SK-N-DZ (cell line): ENCODE data around the gene KCNE3.

Experiments used
- DNase-seq: peaks from one replicate; pipeline ENCODE4 v3.0.0-alpha.2; 2015; ENCODE audit warnings: low spot score

KCNE3 gene

DNA sequence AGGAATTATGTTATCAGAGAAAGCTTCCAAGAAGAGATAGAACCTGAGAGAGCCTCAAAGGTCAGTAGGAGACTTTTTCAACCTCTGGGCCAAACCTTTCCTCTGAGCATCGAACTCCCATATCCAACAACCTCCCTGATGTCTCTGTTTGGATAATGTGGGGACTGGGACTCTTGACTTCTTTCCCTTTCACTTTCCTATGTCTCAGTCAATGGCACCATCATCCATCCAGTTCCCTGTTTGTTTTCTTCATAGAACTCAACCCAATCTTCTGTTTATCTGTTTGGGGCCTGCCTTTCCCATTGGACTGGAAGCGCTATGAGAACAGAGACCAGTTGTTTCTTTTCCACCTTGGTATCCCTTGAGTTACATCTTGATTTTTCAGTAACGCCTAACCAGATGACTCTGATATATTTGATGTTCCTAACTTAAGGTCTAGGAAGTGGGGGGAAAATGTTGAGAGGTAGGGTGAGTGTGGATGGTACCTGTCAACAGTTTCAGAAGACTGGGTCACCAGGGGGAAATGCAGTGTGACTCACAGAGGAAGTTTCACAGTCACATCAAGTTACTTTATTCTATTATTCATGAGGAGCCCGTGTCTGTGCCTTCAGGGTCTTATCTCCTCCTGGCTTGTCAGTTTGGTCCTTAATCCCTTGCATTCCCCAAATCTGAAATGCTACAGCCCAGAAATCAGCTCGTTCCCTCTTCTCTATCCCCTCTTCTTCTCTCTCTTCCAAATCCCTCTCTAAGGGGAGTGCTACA, 4.5 kb upstream of the KCNE3 start:
- no peak for DNase-seq

GRCh38 chr11:74471037-74471436, 3.7 kb upstream of the KCNE3 start:
- DNase-seq, result no peak

DNA sequence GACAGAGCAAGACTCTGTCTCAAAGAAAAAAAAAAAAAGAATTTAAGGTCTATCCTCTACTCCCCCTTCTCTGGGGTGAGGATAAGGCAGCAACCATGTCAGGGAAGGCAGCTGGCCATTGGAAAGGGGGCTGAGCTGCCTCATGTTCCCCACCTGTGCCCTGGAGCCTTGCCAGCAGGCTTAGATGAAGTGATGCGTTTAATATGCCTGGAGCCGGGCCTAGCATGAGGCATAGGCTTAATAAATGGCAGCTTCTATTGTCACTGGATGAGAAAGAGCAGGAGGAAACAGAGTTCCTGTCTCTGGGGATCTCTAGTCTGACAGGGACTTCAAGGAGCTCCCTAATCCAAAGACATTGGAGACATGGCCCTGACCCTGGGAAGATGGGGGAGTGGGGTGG, 3.2 kb upstream of the KCNE3 start:
- no peak for DNase-seq

- DNase-seq, result no peak
Measured at GRCh38 chr11:74468936-74469335, 1.6 kb upstream of the KCNE3 start.

DNA sequence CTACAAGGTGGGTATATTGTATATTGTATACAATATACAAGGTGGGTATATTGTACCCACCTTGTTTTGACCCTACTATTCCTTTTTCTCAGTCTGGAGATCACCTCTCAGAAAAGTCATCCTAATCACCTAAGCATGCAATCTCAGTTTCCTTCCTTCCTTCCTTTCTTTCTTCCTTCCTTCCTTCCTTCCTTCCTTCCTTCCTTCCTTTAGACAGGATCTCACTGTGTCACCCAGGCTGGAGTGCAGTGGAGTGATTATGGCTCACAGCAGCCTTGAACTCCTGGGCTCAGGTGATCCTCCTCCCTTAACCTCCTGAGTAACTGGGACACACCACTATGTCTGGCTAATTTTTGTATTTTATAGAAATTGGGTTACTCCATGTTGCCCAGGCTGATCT, 1.2 kb upstream of the KCNE3 start:
- DNase-seq, result no peak

DNA sequence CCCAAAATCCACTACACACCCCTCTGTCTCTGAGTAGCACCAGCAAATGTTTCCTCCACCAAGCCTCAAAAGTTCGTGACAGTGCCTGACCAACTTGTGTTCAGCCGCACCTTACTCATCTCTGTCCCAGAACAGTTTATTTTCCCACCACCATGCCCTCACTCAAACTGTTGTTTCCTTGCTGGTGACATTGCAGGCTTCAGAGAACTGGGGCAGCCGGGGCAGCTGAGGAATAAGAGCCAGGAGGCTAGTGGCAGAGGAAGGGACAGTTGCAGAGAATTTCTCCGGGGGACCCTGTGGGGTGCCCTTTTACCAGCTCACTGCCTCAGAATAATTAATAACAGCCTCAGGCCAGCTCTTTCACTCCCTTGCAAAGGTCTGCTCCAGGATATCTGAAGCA, 709 bp upstream of the KCNE3 start:
- DNase-seq, result no peak

- no peak for DNase-seq
Measured at GRCh38 chr11:74465291-74465708, 2.0 kb downstream of the KCNE3 start.

GRCh38 chr11:74464746-74465145, 2.6 kb downstream of the KCNE3 start:
- no peak for DNase-seq

- no peak for DNase-seq
Measured at GRCh38 chr11:74463216-74463615, 4.1 kb downstream of the KCNE3 start.

DNA sequence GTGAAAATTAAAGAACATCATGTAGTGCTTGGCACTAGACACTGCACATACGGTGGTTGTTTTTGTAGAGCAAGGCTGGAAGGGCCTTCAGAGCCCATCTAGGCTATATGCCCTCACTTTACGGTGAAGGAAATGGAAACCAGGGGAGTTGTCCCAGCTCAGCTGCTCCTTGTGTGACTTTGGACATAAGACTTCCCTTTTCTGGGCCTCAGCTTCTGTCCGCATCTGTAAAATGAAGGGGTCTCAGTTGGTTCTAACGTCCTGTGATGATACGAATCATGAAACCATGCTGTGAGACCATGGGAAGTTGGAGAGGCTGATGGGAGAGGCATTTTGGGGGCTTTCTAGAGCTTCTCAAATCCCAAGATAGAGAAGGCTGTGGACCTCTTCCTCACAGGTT, 4.7 kb downstream of the KCNE3 start:
- DNase-seq, result no peak

- no peak for DNase-seq
Measured at GRCh38 chr11:74462009-74462408, 5.3 kb downstream of the KCNE3 start.

- no peak for DNase-seq
Measured at GRCh38 chr11:74460481-74461154, 6.7 kb downstream of the KCNE3 start.

GRCh38 chr11:74460065-74460464, 7.3 kb downstream of the KCNE3 start:
- no peak for DNase-seq

DNA sequence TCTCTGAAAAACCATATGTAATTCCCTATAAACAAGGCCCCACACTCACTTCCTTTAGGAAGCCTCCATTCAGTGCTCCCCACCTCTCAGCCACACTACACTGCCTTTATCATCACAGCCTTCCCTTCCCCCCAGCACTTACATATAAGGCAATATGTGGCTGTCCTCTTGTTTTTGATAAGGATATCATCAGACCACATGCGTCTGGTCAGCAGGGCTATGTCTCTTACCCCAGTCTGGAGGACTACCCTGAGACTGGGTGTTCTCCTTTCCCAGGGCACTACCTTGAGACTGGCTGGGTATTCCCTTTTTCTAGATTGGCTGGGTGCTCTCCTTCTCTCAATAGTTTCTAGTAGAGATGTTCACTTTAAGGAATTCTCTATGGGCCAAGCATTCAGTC, 7.8 kb downstream of the KCNE3 start:
- DNase-seq, result no peak

- DNase-seq, result no peak
Measured at GRCh38 chr11:74457356-74457755, 10.0 kb downstream of the KCNE3 start.

- DNase-seq, result peak; percentile 64
Measured at GRCh38 chr11:74453373-74453975, 13.9 kb downstream of the KCNE3 start.

- no peak for DNase-seq
Measured at GRCh38 chr11:74452366-74452765, 15.0 kb downstream of the KCNE3 start.

DNA sequence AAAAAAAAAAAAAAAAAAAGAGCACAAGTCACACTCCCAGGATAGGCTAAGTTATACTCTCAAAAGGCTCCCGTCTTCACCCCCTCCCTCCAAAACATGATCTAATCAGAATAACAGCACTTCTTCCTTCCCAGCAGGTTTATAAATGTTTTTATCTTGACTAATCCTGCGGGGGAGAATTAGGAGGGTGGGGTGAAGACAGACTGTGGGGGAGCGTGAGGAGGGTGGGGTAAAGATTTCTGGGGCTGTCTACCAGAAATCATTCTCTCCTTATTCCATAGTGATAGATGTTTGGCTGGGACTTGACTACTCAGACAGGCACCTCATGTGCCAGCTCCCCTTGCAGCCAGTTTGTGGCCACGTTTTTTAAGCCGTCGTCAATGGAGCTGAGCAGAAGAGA, 17.0 kb downstream of the KCNE3 start:
- no peak for DNase-seq

DNA sequence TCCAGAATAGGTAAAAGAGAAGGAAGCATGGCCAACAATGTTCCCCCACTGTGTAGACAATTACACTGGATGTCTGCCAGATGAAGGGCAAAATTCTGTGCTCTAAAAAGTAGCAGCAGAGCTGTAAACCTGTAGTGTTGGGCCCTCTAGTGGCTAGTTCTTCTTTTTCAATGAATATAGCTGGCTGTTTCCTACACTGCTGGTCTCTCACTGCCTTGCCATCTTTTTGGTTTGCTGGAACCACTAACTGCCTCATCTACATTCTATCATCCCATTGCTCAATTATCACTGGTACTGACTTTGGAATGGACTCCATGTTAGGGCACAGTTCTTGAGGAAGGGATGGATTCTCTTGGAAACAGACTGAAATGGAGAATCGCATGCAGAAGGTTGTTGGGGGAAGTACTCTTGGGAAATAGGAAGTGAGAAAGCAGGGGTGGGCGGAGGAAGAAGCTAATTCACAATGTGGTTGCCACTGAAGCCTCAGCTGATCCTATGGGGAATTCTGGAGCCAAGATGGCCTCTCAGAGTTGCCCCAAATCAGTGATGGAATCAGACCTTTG, 17.9 kb downstream of the KCNE3 start:
- DNase-seq, result peak; percentile 70

GRCh38 chr11:74447720-74448119, 19.6 kb downstream of the KCNE3 start:
- DNase-seq, result no peak

- DNase-seq, result peak; percentile 29
Measured at GRCh38 chr11:74446532-74446938, 20.8 kb downstream of the KCNE3 start.

GRCh38 chr11:74444173-74444826, 23.0 kb downstream of the KCNE3 start:
- DNase-seq, result no peak
